Liver (tissue), 9 donors: Measurements from ENCODE around the gene LCK. TPM values are rescaled to one million over a fixed set of nuclear protein-coding genes. Genes with fewer than 3 reads are reported as not detected.

Source experiments
- DNase-seq: peaks from one replicate; pipeline ENCODE4 v3.0.0-alpha.2; 2017; ENCODE audit warnings: low spot score
- H3K27ac ChIP-seq, 2 donors: one replicate each; pipeline ENCODE4 v1.7.0; 2013; ENCODE audit warnings: inconsistent platforms in 2 of 2, low read length in 2 of 2, control low read depth in 1 of 2, low read depth in 1 of 2, mild to moderate bottlenecking in 1 of 2
- H3K27me3 ChIP-seq, 4 donors: one replicate each; pipeline versions ENCODE4 v1.6.1 to v1.7.0; 2013; ENCODE audit warnings: low read length in 3 of 4, inconsistent platforms in 1 of 4, mild to moderate bottlenecking in 1 of 4, moderate library complexity in 1 of 4; ENCODE audit not compliant: control insufficient read depth in 4 of 4, insufficient read depth in 4 of 4
- H3K36me3 ChIP-seq, 4 donors: one replicate each; pipeline versions ENCODE4 v1.6.1 to v1.7.0; 2013; ENCODE audit warnings: low read length in 3 of 4, mild to moderate bottlenecking in 3 of 4, low read depth in 1 of 4, moderate library complexity in 1 of 4; ENCODE audit not compliant: control insufficient read depth in 4 of 4, insufficient read depth in 3 of 4
- H3K4me1 ChIP-seq, 4 donors: one replicate each; pipeline versions ENCODE4 v1.6.1 to v1.7.0; 2013; ENCODE audit warnings: low read length in 3 of 4, mild to moderate bottlenecking in 3 of 4, moderate library complexity in 1 of 4; ENCODE audit not compliant: control insufficient read depth in 4 of 4, insufficient read depth in 4 of 4
- H3K4me3 ChIP-seq, 3 donors: one replicate each; pipeline versions ENCODE4 v1.6.1 to v1.7.0; 2013; ENCODE audit warnings: low read length in 3 of 3, control low read depth in 1 of 3, low read depth in 1 of 3, mild to moderate bottlenecking in 1 of 3
- H3K9ac ChIP-seq, 2 donors: one replicate each; pipeline ENCODE4 v1.7.0; 2013; ENCODE audit warnings: low read length in 2 of 2, mild to moderate bottlenecking in 2 of 2, moderate library complexity in 2 of 2, control low read depth in 1 of 2, low read depth in 1 of 2
- H3K9me3 ChIP-seq, 4 donors: one replicate each; pipeline versions ENCODE4 v1.6.1 to v1.7.0; 2013; ENCODE audit warnings: low read length in 3 of 4; ENCODE audit not compliant: control insufficient read depth in 4 of 4
- ATF3 ChIP-seq: IDR thresholded peaks from 2 replicates; pipeline ENCODE4 v1.6.1; 2016; ENCODE audit warnings: antibody characterized with exemption
- CTCF ChIP-seq: fragments of 150-350 bp; IDR thresholded peaks from 2 replicates; pipeline ENCODE4 v1.5.1; 2017; ENCODE audit warnings: improper control_type of control experiment, low read depth, low read length; ENCODE audit not compliant: missing input control
- EGR1 ChIP-seq, 2 donors: IDR thresholded peaks; 2 replicates each; pipeline ENCODE4 v1.6.1; 2016 to 2018; ENCODE audit warnings: antibody characterized with exemption in 2 of 2, low read depth in 2 of 2
- FOXA1 ChIP-seq: IDR thresholded peaks from 2 replicates; pipeline ENCODE4 v1.6.1; 2016; ENCODE audit warnings: antibody characterized with exemption
- FOXA2 ChIP-seq: IDR thresholded peaks from 2 replicates; pipeline ENCODE4 v1.6.1; 2016; ENCODE audit warnings: antibody characterized with exemption
- GABPA ChIP-seq, 2 donors: IDR thresholded peaks in 1 of 2; conservative IDR thresholded peaks in 1 of 2; 2 replicates each; pipeline ENCODE4 v1.6.1; 2016; ENCODE audit warnings: antibody characterized with exemption in 2 of 2, mild to moderate bottlenecking in 1 of 2, moderate library complexity in 1 of 2
- HNF4A ChIP-seq, 2 donors: conservative IDR thresholded peaks; 2 replicates each; pipeline ENCODE4 v1.6.1; 2016; ENCODE audit warnings: antibody characterized with exemption in 2 of 2, mild to moderate bottlenecking in 2 of 2
- HNF4G ChIP-seq: IDR thresholded peaks from 2 replicates; pipeline ENCODE4 v1.6.1; 2016; ENCODE audit warnings: antibody characterized with exemption
- JUND ChIP-seq, 2 donors: IDR thresholded peaks; 2 replicates each; pipeline ENCODE4 v1.6.1; 2016; ENCODE audit warnings: antibody characterized with exemption in 2 of 2
- MAX ChIP-seq: IDR thresholded peaks from 2 replicates; pipeline ENCODE4 v1.6.1; 2016; ENCODE audit warnings: antibody characterized with exemption
- NR2F2 ChIP-seq: IDR thresholded peaks from 2 replicates; pipeline ENCODE4 v1.6.1; 2016; ENCODE audit warnings: antibody characterized with exemption
- RAD21 ChIP-seq, 2 donors: IDR thresholded peaks; 2 replicates each; pipeline ENCODE4 v1.6.1; 2016; ENCODE audit warnings: antibody characterized with exemption in 2 of 2, mild to moderate bottlenecking in 2 of 2
- REST ChIP-seq: IDR thresholded peaks from 2 replicates; pipeline ENCODE4 v1.6.1; 2016; ENCODE audit warnings: antibody characterized with exemption, mild to moderate bottlenecking
- RXRA ChIP-seq, 2 donors: IDR thresholded peaks; 2 replicates each; pipeline ENCODE4 v1.6.1; 2017 to 2018; ENCODE audit warnings: antibody characterized with exemption in 2 of 2, mild to moderate bottlenecking in 1 of 2
- SP1 ChIP-seq: IDR thresholded peaks from 2 replicates; pipeline ENCODE4 v1.6.1; 2018; ENCODE audit warnings: antibody characterized with exemption, mild to moderate bottlenecking
- TAF1 ChIP-seq: conservative IDR thresholded peaks from 2 replicates; pipeline ENCODE4 v1.6.1; 2016; ENCODE audit warnings: antibody characterized with exemption, mild to moderate bottlenecking
- YY1 ChIP-seq: IDR thresholded peaks from 2 replicates; pipeline ENCODE4 v1.6.1; 2016; ENCODE audit warnings: antibody characterized with exemption, mild to moderate bottlenecking
- ZBTB33 ChIP-seq: IDR thresholded peaks from 2 replicates; pipeline ENCODE4 v1.6.1; 2016; ENCODE audit warnings: antibody characterized with exemption
- WGBS: extraction: QIAGEN DNeasy Blood & Tissue Kit; methylation state at CpG from one replicate; pipeline ENCODE4 v1.1.7; 2013; 5-methylcytosine and 5-hydroxymethylcytosine counted together
- polyA plus RNA-seq, 2 donors: library from polyadenylated mRNA; stranded (reverse) in 1 of 2; unstranded in 1 of 2; fragments of 200-250 nt in 1 of 2; fragments of >200 nt in 1 of 2; fragmentation: Nextera tagmentation in 1 of 2; extraction: Ambion mirVana in 1 of 2; gene quantifications; one replicate each; pipeline versions ENCODE4 v1.2.1 to v1.2.3, GENCODE V29; 2013 to 2015
- total RNA-seq, 2 donors: library from RNA; depleted of rRNA; stranded (reverse); fragments of >200 nt; gene quantifications; one replicate each; pipeline ENCODE4 v1.2.3, GENCODE V29; 2014
- donor health status: healthy.
- donor health status: healthy.
- donor health status: healthy.
- donor health status: healthy.
- donor health status: healthy.

LCK gene
- total and polyA plus RNA-seq, 4 donors: 0.93 to 3.8 (median 1.2) TPM

- TF ChIP-seq REST: no peak
- TF ChIP-seq RAD21 (IDR thresholded peaks at IDR 0.05): no peak
These were observed 56.3 kb downstream of the LCK start (continued) for GRCh38 chr1:32307324-32307723.

GRCh38 chr1:32309960-32310359 lies 58.9 kb downstream of the LCK start:
- Histone ChIP-seq H3K9ac (no peak overlapping the region), H3K4me3 (no peak overlapping the region), H3K27me3 (no peaks in the 10 kb centered on the region), H3K27ac (peak overlapping the region; percentile 67 to 78), H3K9me3 (no peaks in the 10 kb centered on the region), H3K36me3 (peaks cover 3 to 9% (median 8%) of the 10 kb centered on the region in 4 donors), H3K4me1 (peaks cover 6 to 23% (median 16%) of the 10 kb centered on the region in 4 donors)
- 20% methylated on average over 1 of the region's 1 CpG for WGBS
- DNase-seq: no peak
- no peak for TF ChIP-seq CTCF
- TF ChIP-seq HNF4G: no peak
- TF ChIP-seq FOXA1: peak; percentile 96
- peak in 1 of 2 donors; percentile 13 for TF ChIP-seq JUND (IDR thresholded peaks at IDR 0.05)
- peak; percentile 21 to 50 for TF ChIP-seq HNF4A (conservative IDR thresholded peaks at IDR 0.05)
- no peak for TF ChIP-seq ATF3
- peak; percentile 97 for TF ChIP-seq FOXA2
- no peak for TF ChIP-seq NR2F2
- TF ChIP-seq YY1: peak; percentile 96
- peak in 1 of 2 donors; percentile 17 for TF ChIP-seq RAD21 (IDR thresholded peaks at IDR 0.05)
- TF ChIP-seq SP1: peak; percentile 43
- peak; percentile 56 for TF ChIP-seq MAX
- peak; percentile 26 for TF ChIP-seq REST
- TF ChIP-seq GABPA (IDR thresholded peaks at IDR 0.05 in 1 of 2, conservative IDR thresholded peaks at IDR 0.05 in 1 of 2): no peak
- no peak for TF ChIP-seq TAF1
- peak; percentile 29 to 64 for TF ChIP-seq RXRA (IDR thresholded peaks at IDR 0.05)
- TF ChIP-seq EGR1 (IDR thresholded peaks at IDR 0.05; ENCODE audit: low read depth in 2 of 2): no peak
- no peak for TF ChIP-seq ZBTB33
